Loucy (cell line): ENCODE data around the gene TMEM129.

Experiments used
- H2AFZ ChIP-seq: fragments of 200-600 bp; sonication (generic); 2 replicates; pipeline ENCODE4 v1.6.0; 2016; ENCODE audit warnings: antibody characterized with exemption, mild to moderate bottlenecking, low read length, moderate library complexity
- H3F3A ChIP-seq: fragments of 200-600 bp; 2 replicates; pipeline ENCODE4 v1.6.0; 2016; ENCODE audit warnings: antibody characterized with exemption, low read depth, mild to moderate bottlenecking
- H3K27me3 ChIP-seq: fragments of 200-600 bp; sonication (generic); 2 replicates; pipeline ENCODE4 v1.6.1; 2014; ENCODE audit warnings: low read length, mild to moderate bottlenecking; ENCODE audit not compliant: insufficient read depth, poor library complexity, severe bottlenecking
- H3K36me3 ChIP-seq: fragments of 200-600 bp; sonication (generic); 2 replicates; pipeline ENCODE4 v1.6.1; 2016; ENCODE audit warnings: low read length; ENCODE audit not compliant: insufficient read depth
- H3K4me1 ChIP-seq: fragments of 200-600 bp; sonication (generic); 2 replicates; pipeline ENCODE4 v1.5.1; 2014; ENCODE audit warnings: low read length, mild to moderate bottlenecking; ENCODE audit not compliant: insufficient read depth, poor library complexity, severe bottlenecking
- H3K4me2 ChIP-seq: fragments of 200-600 bp; sonication (generic); 2 replicates; pipeline ENCODE4 v1.6.0; 2014; ENCODE audit warnings: antibody characterized with exemption, low read length, low read depth, mild to moderate bottlenecking; ENCODE audit not compliant: poor library complexity, severe bottlenecking
- H3K4me3 ChIP-seq: fragments of 200-600 bp; sonication (generic); 2 replicates; pipeline ENCODE4 v1.5.1; 2014; ENCODE audit warnings: low read length, mild to moderate bottlenecking, mixed read lengths; ENCODE audit not compliant: poor library complexity, severe bottlenecking
- H3K79me2 ChIP-seq: fragments of 200-600 bp; sonication (generic); 2 replicates; pipeline ENCODE4 v1.6.1; 2014; ENCODE audit warnings: low read length; ENCODE audit not compliant: insufficient read depth
- H3K9ac ChIP-seq: fragments of 200-600 bp; sonication (generic); 2 replicates; pipeline ENCODE4 v1.6.0; 2014; ENCODE audit warnings: mild to moderate bottlenecking, low read depth, low read length, moderate library complexity; ENCODE audit not compliant: poor library complexity, severe bottlenecking
- H3K9me2 ChIP-seq: fragments of 200-600 bp; sonication (generic); replicated peaks from 2 replicates; pipeline ENCODE4 v1.6.1; 2016; ENCODE audit warnings: low read depth, low read length, mixed read lengths
- H3K9me3 ChIP-seq: fragments of 200-600 bp; sonication (generic); 2 replicates; pipeline ENCODE4 v1.6.1; 2014; ENCODE audit warnings: mild to moderate bottlenecking, antibody characterized with exemption, low read length, low read depth; ENCODE audit not compliant: insufficient read depth
- H4K20me1 ChIP-seq: fragments of 200-600 bp; sonication (generic); 2 replicates; pipeline ENCODE4 v1.6.0; 2014; ENCODE audit warnings: antibody characterized with exemption, low read length, mild to moderate bottlenecking; ENCODE audit not compliant: insufficient read depth, poor library complexity, severe bottlenecking
- EZH2phosphoT487 ChIP-seq: fragments of 200-600 bp; IDR thresholded peaks from 2 replicates; pipeline ENCODE4 v1.6.1; 2018; ENCODE audit warnings: antibody characterized with exemption, mild to moderate bottlenecking, moderate library complexity, borderline replicate concordance
- TF ChIP-seq, protein P1 (sequence below): fragments of 200-600 bp; sonication (generic); conservative IDR thresholded peaks from 2 replicates; pipeline ENCODE4 v1.5.1; 2014; ENCODE audit warnings: mild to moderate bottlenecking, antibody characterized with exemption, low read length

TMEM129 gene

DNA sequence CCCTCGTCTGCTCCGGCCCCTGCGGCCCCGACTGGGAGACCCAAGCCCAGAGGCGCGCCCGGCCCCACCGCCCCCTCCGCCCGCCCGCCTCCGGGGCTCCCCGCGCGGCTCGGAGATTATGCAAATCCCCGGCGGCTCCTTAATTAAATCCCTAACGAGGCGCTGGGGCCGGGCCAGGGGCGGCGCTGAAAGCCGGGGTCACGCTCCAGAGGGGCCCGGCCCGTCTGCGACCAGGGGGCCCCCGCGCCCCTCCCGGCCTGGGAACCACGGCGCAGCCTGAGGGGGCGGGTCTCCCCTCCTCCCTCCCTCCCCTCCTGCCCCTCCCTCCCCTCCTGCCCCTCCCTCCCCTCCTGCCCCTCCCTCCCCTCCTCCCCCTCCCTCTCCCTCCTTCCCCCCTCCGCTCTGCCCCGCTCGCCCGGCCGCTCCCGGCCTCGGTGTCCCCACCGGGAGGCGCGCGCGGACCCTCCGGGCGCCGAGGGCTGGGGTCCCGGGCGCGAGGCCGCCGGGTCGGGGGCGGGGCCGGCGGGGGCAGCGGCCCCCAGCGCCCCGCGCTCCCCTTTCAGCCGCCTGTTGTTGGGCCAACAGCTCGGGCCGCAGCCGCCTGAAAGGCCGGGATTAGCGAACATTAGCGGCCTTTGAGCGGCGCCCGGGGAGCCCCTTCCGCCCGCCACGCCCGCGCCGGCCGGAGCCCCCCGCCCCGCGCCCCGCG is 46.1 kb upstream of the TMEM129 start:
- Histone ChIP-seq H3K79me2 (no peaks in the 10 kb centered on the region), H3K4me2 (no peak overlapping the region), H3K36me3 (no peaks in the 10 kb centered on the region), H3K4me3 (no peak overlapping the region), H4K20me1 (no peaks in the 10 kb centered on the region), H3K9me3 (no peaks in the 10 kb centered on the region), H3K9me2 (no peaks in the 10 kb centered on the region), H3K4me1 (no peaks in the 10 kb centered on the region), H3K9ac (no peak overlapping the region), H3F3A (no peaks in the 10 kb centered on the region), H3K27me3 (no peaks in the 10 kb centered on the region), H2AFZ (no peak overlapping the region)
- TF ChIP-seq, protein P1, sequence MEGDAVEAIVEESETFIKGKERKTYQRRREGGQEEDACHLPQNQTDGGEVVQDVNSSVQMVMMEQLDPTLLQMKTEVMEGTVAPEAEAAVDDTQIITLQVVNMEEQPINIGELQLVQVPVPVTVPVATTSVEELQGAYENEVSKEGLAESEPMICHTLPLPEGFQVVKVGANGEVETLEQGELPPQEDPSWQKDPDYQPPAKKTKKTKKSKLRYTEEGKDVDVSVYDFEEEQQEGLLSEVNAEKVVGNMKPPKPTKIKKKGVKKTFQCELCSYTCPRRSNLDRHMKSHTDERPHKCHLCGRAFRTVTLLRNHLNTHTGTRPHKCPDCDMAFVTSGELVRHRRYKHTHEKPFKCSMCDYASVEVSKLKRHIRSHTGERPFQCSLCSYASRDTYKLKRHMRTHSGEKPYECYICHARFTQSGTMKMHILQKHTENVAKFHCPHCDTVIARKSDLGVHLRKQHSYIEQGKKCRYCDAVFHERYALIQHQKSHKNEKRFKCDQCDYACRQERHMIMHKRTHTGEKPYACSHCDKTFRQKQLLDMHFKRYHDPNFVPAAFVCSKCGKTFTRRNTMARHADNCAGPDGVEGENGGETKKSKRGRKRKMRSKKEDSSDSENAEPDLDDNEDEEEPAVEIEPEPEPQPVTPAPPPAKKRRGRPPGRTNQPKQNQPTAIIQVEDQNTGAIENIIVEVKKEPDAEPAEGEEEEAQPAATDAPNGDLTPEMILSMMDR, result no peak
- TF ChIP-seq EZH2phosphoT487, result no peak

DNA sequence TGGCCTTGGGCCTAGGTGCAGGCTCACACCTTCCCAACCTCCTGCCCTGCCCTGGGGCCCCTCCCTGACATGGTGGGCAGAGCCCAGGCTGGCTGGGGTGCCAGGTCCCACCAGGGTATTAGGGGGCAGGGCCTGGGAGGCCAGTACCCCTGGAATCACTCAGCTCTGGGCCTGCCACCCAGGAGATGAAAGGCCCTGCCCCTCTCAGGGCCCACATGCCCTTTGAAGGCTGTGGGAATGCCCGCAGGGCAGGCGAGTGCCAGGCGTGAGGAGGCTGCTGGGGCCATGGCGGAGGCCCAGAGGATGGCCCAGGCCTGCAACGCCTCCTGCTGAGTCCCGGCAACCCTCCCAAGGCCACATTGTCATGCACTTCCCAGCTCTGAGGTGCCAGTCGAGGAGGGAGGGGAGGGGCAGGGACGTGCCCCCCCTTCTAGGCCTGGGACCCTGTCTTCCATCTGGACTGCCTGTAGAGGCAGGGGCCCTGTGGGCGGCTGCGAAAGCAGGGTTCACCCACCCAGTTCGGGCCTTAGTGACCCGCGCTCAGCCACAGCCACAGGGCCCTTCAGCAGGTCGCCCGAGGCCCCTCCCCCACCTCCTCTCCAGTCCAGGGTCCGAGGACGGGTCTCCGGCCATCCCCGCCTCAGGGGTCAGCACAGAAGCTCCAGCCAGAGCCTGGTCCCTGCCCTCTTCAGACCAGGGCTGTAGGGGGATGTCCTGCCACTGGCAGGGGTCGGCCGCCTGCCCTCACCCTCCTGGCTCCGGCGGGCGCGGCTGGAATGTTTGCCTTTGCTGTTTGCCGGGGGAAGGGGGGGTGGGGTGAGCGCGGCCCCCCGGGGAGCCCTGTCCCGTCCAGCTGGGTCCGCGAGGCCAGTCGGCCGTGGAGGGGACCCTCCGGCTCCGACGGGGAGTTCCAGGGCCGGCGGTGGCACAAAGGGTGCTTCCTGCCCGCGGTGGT is 45.3 kb upstream of the TMEM129 start:
- H3K4me1 ChIP-seq, result no peaks in the 10 kb centered on the region
- TF ChIP-seq EZH2phosphoT487, result no peak
- TF ChIP-seq, protein P1, result no peak
- H3K79me2 ChIP-seq, result no peaks in the 10 kb centered on the region
- H3K9ac ChIP-seq, result no peak overlapping the region
- H3K4me2 ChIP-seq, result no peak overlapping the region
- no peaks in the 10 kb centered on the region for H3K9me2 ChIP-seq
- H3K4me3 ChIP-seq, result no peak overlapping the region
- H2AFZ ChIP-seq, result no peak overlapping the region
- H4K20me1 ChIP-seq, result no peaks in the 10 kb centered on the region
- H3K9me3 ChIP-seq, result no peaks in the 10 kb centered on the region
- H3K27me3 ChIP-seq, result no peaks in the 10 kb centered on the region
- H3K36me3 ChIP-seq, result no peaks in the 10 kb centered on the region
- H3F3A ChIP-seq, result no peaks in the 10 kb centered on the region

DNA sequence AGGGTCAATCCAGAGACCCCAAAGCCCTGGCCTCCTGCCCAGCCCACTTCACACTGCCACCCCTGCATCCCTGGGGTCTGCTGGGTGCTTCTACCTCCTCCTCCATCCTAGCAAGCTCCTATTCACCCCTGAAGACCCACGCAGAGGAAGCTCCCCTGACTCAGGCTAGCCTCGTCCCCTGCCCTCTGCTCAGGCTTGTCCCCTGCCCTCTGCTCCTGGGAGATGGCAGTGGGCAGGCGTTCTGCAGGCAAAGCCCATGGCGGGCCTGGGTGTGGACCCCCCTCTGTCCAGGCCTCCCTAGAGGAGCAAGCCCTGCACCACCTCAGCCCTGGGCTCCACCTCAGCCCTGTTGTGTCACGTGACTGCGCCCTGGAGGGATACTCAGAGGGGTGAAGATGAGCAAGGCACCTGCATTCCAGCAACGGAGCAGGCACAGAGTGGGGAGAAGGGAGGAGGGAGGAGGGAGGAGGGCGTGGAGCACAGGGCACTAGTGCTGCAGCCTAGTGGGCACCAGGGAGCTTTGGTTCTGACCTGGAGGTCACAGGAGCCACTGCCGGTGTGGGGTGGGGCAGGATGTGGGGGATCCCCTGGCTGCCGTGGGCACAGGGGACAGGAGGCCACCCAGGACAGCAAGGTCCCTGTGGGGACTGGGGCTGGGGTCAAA is 44.4 kb upstream of the TMEM129 start:
- no peak overlapping the region for H3K9ac ChIP-seq
- H3K27me3 ChIP-seq, result no peaks in the 10 kb centered on the region
- no peak overlapping the region for H3K4me3 ChIP-seq
- TF ChIP-seq, protein P1, result no peak
- TF ChIP-seq EZH2phosphoT487, result no peak
- H3K4me2 ChIP-seq, result no peak overlapping the region
- no peaks in the 10 kb centered on the region for H4K20me1 ChIP-seq
- no peaks in the 10 kb centered on the region for H3K9me2 ChIP-seq
- no peaks in the 10 kb centered on the region for H3K36me3 ChIP-seq
- H2AFZ ChIP-seq, result no peak overlapping the region
- no peaks in the 10 kb centered on the region for H3K9me3 ChIP-seq
- H3K79me2 ChIP-seq, result no peaks in the 10 kb centered on the region
- no peaks in the 10 kb centered on the region for H3F3A ChIP-seq
- H3K4me1 ChIP-seq, result no peaks in the 10 kb centered on the region
